ENCODE results near the gene USP32.
"Not testable (repeated sequence)": the region's sequence is repeated elsewhere in the genome, so short reads cannot be mapped to it uniquely, and the experiment has no call there.

Gene USP32

GRCh38 chr17:60392042-60392844 is at the start of gene USP32:
USP32 (minus strand) TSS chr17:60392133; CDS start chr17:60391939, 194 bp downstream.
- DNase-seq (ENCODE audit: low read depth, low spot score): peak; percentile 83
- peak within 1 kb of the TSS; percentile 90 for H3K27ac ChIP-seq

DNA sequence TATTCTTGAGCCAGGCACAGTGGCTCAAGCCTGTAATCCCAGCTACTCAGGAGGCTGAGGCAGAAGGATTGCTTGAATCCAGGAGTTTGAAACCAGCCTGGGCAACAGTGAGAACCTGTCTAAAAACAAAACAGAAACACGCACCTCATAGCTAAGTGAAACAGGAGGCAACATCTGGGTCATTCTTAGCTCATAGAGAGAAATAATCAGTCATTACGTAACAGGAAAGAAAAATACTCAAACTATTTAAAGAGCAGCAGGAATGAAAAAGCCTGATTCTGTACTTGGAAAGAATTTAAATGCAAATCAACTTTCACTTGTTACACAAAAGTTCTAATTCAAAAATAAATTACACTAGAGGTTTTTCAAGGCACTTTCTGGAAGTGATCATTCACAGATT is 47.6 kb upstream of the USP32 start:
- H3K27ac ChIP-seq: peak overlapping the region; percentile 36
- DNase-seq (ENCODE audit: low read depth, low spot score): no peak

DNA sequence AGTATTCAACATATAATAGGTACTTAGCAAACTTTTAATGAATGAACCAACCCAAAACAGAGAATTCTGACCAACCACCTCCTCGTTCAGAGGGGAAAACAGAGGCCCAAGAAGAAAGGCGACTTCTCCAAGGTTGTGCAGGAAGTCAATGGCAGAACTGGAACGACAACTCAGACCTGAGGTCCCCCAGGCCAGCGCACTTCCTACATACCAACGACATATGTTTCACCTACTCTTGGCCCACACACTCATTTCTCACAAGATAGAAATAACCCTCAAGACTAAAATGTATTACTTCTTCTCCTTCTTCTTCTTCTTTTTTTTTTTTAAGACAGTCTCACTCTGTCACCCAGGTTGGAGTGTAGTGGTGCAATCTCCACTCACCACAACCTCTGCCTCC is 44.7 kb upstream of the USP32 start:
- H3K27ac ChIP-seq: no peak overlapping the region
- DNase-seq (ENCODE audit: low read depth, low spot score): no peak

DNA sequence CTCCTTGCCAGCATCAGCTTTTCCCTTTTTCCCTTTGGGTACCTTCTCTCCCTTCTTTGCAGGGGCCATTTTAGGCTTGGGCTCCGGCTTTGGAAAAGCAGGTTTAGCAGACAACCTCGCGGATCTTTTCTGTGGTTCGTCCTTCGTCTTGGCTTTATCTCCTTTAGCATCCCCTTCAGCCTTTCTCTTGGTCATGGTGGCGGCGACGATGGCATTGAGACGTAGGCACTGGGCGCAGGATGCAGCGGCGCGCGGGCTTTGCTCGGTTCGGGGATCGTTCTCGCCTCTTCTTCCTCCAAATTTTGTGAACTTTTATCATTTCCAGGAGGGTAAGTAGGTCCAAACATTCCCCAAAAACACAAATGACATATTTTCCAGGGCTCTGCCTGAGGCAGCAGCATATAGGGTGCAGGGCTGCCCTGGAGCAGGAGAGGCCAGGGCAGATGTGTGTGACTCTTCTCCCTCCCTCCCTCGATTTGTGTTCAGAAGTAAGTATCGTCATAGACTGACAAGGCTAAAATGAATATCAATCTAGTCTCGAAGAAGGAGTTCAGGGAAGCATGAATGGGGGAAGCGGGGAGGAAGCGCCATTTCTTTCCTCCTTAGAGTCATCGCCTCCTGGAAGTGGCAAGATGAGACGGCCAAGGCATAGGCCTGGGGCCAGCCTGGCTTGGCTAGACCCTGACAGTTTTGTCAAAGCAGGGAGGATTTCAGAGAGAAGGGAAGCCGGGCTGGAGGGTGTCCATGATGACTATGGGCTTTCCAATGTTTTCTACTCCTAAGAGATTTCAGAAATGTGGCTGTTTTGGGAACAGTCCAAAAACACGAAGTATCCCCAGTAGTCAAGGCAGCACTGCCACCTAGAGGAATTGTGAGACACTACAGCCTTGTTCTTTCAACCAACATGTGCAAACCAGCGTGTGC is 43.6 kb upstream of the USP32 start:
- DNase-seq (ENCODE audit: low read depth, low spot score): peak; percentile 20
- H3K27ac ChIP-seq: no peak overlapping the region

- not testable (repeated sequence) for DNase-seq (ENCODE audit: low read depth, low spot score); H3K27ac ChIP-seq
Observed at GRCh38 chr17:60433021-60433997, 41.4 kb upstream of the USP32 start.

DNA sequence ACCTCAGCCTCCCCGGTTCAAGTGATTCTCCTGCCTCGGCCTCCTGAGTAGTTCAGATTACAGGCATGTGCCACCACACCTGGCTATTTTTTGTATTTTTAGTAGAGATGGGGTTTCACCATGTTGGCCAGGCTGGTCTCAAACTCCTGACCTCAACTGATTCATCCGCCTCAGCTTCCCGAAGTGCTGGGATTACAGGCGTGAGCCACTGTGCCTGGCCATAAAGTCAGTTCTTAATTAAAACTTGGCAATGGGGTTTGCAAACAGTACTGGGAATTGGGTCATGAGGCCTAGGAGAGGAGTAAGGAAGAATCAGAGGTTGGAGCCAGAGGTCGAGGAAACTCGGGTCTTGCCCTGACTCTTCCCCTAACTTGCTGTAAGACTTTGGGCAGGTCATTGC is 38.6 kb upstream of the USP32 start:
- not testable (repeated sequence) for DNase-seq (ENCODE audit: low read depth, low spot score)

GRCh38 chr17:60428491-60428890 is 36.6 kb upstream of the USP32 start:
- H3K27ac ChIP-seq; DNase-seq (ENCODE audit: low read depth, low spot score): not testable (repeated sequence)

More for the DNA sequence above, 38.6 kb upstream of the USP32 start:
- H3K27ac ChIP-seq: not testable (repeated sequence)

DNA sequence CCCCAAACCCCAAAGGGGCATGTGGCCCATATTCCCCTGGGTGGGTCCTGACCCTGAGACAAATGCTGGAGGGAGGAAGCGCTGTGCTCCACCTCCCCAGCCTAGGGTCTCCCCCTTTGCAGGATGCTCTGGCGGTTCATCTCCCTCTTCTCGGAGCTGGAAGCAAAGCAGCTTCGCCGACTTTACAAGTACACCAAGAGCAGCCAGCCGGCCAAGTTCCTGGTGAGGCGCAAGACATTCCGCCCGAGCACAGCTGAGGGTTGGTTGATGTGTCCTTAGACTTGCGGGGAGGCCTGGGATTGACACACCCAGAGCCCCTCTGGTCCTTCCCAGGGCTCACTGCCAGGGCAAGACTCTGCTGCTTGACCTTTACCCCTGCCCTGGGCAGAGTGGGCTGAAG is 34.7 kb upstream of the USP32 start:
- H3K27ac ChIP-seq: no peak overlapping the region

GRCh38 chr17:60425626-60426025 is 33.7 kb upstream of the USP32 start:
- DNase-seq (ENCODE audit: low read depth, low spot score): no peak

More for the DNA sequence above, 34.7 kb upstream of the USP32 start:
- DNase-seq (ENCODE audit: low read depth, low spot score): no peak

DNA sequence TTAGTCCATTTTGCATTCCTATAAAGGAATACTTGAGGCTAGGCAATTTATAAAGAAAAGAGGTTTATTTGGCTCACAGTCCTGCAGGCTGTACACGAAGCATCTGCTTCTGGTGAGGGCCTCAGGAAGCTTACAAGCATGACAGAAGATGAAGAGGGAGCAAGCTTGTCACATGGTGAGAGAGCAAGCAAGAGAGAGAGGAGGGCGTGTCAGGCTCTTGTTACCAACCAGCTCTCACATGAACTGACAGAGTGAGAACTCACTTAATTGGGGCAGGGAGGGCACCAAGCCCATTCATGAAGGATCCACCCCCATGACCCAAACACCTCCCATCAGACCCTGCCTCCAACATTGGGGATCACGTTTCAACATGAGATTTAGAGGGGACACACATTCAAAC is 31.9 kb upstream of the USP32 start:
- no peak for DNase-seq (ENCODE audit: low read depth, low spot score)
- H3K27ac ChIP-seq: no peak overlapping the region

More at GRCh38 chr17:60425626-60426025, 33.7 kb upstream of the USP32 start:
- no peak overlapping the region for H3K27ac ChIP-seq

DNA sequence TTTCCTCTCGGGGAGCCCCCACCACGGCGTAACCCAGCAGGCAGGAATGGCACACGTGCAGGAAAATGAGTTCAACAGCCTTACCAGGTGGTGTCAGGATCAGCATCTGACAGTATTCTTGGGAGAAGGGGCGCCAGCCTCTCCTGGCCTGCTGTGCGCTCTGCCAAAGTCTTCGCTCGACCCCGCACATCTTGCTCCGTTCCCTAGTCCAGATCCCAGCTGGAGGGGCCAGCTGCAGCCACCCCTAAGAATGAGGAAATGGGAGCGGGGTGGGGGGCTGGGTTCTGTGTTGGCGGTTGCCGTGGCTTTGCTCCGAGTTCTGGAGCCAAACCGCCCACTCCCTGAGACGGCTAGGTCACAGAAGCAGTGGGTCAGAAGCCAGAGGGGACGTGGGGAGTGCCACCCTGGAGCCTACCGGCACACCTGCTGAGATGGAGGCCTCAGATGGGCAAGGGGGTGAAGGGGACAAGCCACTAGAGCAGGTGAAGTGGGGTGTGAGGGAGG is 30.3 kb upstream of the USP32 start, which contains the start of gene CHCT1:
Gene CHCT1, plus strand, starts transcription at position 328 of the 504 bp plus-strand sequence. Its CDS starts 104 bp downstream, at position 432.
- H3K27ac ChIP-seq: no peak within 1 kb of the TSS

DNA sequence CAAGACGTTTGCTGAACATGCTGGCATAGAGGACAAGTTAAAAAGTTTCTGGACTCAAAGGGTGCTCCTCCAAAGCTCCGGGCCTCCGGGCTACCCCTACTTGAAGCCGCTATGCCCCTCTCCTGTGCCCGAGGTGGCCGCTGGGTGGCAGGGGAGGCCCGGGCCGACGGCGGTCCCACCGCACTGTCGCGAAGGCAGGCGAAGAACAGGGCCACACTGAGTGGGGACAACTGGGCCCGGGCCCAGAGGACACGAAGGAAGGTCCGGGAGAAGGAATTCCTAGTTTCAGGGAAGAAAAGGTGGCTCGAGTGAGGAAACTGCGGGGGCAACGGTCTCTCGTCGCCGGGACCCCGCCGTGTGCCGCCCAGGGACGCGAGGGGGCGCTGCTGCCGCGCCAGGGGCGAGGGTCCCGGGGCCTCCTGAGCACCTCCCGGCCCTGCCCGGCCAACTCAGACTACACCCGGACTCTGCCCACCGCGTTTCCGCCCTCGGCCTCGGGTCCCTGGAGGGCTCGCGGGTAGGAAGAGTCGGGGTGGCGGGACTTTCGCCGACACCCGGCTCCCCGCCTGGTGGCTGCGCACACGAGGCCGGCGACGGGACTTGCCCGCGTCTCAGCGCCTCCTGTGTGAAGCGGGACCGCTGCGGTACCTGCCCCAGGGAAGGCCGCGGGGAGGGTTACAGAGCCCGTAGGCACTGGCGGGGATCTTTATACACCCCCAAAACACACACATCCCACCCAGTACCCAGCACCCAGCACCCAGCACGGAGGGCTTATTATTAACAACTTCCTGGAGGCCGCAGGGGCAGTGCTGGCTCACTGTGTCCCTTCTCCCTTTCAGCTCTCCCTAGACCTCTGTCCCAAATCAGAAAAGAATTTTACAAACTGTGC is 29.6 kb upstream of the USP32 start:
- H3K27ac ChIP-seq: no peak overlapping the region

More for the DNA sequence above, 30.3 kb upstream of the USP32 start, which contains the start of gene CHCT1:
- no peak for DNase-seq (ENCODE audit: low read depth, low spot score)

DNA sequence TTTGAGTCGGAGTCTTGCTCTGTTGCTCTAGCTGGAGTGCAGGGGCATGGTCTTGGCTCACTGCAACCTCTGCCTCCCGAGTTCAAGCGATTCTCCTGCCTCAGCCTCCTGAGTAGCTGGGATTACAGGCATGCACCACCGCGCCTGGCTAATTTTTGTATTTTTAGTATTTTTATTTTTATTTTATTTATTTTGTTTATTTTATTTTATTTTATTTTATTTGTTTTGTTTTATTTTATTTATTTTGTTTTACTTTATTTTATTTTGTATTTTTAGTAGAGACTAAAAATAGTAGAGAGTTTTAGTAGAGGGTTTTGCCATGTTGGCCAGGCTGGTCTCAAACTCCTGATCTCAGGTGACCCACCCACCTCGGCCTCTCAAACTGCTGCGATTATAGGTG is 27.9 kb upstream of the USP32 start:
- not testable (repeated sequence) for H3K27ac ChIP-seq; DNase-seq (ENCODE audit: low read depth, low spot score)

More for the DNA sequence above, 29.6 kb upstream of the USP32 start:
- no peak for DNase-seq (ENCODE audit: low read depth, low spot score)

DNA sequence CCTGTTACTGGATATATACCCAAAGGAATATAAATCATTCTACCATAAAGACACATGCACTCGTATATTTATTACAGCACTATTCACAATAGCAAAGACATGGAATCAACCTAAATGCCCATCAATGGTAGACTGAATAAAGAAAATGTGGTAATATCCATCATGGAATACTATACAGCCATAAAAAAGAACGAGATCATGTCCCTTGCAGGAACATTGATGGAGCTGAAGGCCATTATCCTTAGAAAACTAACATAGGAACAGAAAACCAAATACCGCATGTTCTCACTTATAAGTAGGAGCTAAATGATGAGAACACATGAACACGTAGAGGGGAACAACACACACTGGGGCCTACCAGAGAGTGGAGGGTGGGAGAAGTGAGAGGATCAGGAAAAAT is 27.1 kb upstream of the USP32 start:
- not testable (repeated sequence) for DNase-seq (ENCODE audit: low read depth, low spot score); H3K27ac ChIP-seq

DNA sequence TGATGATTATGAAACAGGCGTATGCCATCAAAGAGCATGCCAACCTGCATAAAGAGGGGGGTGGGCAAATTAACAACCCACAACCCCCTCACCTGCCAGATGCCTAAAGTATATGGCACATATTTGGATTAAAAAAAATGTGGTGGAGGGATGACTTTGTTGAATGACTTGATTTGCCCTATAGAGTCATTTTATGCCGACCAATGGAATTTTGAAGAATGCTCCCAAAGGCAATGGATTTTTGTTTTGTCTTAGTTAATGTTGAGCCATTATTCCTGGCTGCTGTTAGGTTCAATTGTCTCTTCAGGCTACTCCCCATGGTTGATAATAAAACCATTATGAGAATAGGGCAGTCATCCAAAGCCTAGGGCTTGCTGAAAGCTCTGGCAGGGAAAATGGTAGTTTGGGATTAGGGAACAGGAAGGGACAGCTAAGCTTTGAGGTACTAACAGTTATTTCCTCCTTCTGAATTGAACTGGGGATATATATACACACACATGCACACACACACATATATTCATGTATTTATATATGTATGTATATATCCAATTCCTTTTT is 24.5 kb upstream of the USP32 start:
- H3K27ac ChIP-seq: no peak overlapping the region
- no peak for DNase-seq (ENCODE audit: low read depth, low spot score)

DNA sequence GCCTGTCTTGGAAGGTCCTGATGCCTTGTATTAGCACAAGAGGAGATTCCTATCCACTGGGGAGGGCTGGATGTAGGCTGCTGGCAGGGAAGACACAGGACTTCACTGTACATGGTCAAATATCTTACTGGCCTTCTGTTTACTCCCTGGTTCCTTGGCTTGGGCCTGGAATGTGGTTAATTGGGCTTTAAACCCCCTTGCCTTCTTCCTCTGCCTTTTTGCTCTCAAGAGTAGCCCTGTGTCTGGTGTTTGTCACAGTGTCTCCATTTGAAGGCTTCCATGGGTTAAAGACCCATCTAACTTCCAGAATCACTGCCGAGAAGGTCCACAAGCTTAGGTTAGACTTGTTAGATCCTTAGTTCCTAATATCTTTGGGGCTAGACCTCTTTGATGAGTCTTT is 23.2 kb upstream of the USP32 start:
- no peak overlapping the region for H3K27ac ChIP-seq
- no peak for DNase-seq (ENCODE audit: low read depth, low spot score)

DNA sequence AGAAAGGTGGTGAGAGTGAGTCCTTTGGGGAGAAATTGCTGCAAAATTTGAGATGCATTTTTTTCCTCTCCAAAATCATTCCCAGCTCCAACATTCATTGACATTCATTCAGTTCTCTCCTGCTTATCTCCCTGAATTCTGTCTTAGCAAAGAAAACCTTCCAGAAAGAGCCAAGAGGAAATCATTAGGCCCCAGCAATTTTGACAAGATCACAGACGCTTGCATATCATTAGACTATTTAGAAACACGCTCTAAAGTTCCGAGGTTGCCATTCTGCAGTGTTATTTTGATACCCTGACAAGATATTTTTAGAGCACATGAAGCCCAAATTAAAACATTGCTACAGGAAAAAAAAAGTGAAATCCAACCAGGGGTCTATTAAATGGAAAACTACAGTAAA is 20.8 kb upstream of the USP32 start:
- DNase-seq (ENCODE audit: low read depth, low spot score): no peak
- H3K27ac ChIP-seq: no peak overlapping the region

- DNase-seq (ENCODE audit: low read depth, low spot score): no peak
Observed at GRCh38 chr17:60410001-60410400, 18.1 kb upstream of the USP32 start.

More at GRCh38 chr17:60410001-60410400, 18.1 kb upstream of the USP32 start:
- H3K27ac ChIP-seq: no peak overlapping the region

All from epithelial cell of prostate (primary cell).